NCI-H2227 treated with DMSO at 0.1 percent for 48 hours (cell line): ENCODE measurements around the gene SNAPC4.

Source experiments
- DNase-seq: peaks from one replicate; lab custom pipeline; 2025; lab: John Stamatoyannopoulos, UW

The SNAPC4 gene, protein sequence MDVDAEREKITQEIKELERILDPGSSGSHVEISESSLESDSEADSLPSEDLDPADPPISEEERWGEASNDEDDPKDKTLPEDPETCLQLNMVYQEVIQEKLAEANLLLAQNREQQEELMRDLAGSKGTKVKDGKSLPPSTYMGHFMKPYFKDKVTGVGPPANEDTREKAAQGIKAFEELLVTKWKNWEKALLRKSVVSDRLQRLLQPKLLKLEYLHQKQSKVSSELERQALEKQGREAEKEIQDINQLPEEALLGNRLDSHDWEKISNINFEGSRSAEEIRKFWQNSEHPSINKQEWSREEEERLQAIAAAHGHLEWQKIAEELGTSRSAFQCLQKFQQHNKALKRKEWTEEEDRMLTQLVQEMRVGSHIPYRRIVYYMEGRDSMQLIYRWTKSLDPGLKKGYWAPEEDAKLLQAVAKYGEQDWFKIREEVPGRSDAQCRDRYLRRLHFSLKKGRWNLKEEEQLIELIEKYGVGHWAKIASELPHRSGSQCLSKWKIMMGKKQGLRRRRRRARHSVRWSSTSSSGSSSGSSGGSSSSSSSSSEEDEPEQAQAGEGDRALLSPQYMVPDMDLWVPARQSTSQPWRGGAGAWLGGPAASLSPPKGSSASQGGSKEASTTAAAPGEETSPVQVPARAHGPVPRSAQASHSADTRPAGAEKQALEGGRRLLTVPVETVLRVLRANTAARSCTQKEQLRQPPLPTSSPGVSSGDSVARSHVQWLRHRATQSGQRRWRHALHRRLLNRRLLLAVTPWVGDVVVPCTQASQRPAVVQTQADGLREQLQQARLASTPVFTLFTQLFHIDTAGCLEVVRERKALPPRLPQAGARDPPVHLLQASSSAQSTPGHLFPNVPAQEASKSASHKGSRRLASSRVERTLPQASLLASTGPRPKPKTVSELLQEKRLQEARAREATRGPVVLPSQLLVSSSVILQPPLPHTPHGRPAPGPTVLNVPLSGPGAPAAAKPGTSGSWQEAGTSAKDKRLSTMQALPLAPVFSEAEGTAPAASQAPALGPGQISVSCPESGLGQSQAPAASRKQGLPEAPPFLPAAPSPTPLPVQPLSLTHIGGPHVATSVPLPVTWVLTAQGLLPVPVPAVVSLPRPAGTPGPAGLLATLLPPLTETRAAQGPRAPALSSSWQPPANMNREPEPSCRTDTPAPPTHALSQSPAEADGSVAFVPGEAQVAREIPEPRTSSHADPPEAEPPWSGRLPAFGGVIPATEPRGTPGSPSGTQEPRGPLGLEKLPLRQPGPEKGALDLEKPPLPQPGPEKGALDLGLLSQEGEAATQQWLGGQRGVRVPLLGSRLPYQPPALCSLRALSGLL (N-terminal part only)

DNA sequence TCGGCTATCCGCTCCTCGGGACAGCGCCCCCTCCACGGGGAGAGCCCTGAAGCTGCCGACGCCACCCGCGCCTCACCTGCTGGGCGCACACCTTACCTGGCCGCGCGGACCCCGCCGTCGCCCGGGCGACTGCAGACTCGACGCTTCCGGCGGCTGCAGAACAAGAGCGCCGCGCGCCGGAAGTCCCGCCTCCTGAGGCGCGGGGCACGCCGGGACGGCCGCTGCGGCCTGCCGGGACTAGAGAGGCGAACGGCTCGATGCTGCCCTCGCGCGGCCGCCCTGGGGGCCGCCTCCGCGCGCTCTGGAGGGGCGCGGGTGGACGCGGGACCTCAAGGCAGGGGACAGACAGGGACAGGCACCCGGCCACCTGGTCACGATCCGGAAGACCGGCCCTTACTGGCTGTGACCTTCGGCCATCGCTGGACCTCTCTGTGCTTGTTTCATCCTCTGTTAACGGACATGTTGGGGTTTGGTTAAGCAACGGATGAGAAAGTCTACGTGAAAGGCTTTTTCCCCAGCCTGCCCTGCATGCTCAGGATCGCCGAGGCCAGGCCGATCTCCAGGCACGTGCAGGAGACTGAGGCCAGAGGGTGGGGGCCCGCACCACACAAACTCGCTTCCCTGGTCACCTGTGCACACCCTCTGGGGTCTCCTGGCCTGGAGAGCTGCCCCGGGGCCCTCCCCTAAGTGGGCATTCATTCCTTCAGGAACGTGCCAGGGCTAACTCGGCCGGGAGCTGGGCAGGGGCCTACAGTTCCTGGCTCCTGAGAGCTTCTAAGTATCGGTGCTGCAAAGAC, at the start of gene SNAPC4:
Gene SNAPC4 (minus strand): TSS at position 133 of the 797 bp plus-strand sequence. CDS start 1,742 bp downstream, outside the sequence.
- peak; percentile 78 for DNase-seq

DNA sequence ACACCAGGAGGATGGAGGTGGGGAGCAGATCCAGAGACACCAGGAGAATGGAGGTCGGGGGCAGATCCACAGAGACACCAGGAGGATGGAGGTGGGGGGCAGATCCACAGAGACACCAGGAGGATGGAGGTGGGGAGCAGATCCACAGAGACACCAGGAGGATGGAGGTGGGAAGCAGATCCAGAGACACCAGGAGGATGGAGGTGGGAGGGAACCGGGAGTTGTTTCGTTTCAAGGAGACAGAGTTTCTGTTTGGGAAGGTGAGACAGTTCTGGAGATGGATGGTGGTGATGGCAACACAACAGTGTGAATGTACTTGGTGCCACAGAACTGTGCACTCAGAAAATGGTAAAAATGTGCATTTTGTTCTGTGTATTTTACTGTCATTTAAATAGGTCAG, 48.7 kb upstream of the SNAPC4 start:
- no peak for DNase-seq

DNA sequence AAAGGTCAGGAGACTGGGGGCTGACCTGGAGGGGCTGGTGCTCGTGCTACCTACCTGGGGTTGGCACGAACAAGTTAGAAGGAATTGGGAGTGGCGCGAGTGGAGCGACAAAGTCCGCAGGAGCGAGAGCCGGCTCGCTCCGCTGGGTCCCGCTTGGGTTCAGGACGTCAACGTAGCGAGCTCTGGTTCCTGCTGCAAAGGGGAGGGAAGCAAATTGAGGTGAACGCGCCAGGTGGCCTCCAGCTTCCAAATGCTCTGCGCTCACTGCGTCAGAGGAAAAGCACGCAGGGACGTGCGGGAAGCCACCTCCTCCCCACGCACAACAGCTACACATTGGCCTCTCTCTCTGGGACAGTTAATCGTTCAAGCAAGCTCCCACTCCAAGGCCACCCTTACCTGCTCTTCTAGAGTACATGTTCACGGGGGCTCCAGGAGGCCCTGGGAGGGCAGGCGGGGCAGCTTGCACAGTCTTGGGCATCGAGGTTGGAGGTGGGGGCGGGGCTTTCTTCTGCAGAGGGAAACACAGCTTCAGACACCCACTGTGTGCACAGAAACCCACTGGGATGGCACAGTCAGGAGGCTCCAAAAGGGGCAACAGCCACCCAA, 47.3 kb upstream of the SNAPC4 start:
- no peak for DNase-seq

DNA sequence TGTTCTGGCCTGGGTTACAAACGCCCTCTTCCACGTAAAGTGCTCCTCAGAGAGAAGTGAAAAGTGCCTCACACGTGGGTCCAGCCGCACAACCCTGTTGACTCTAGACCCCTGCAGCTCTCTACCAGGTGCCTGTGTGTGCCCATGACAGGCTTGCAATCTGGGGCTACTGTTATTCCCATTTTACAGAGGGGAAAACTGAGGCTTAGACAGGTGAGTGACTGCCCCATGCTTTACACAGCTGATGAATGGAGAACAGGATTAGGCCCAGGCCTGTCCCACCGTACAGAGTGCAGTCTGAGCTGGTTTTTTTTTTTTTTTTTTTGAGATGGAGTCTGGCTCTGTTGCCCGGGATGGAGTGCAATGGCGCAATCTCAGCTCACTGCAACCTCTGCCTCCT, 45.8 kb upstream of the SNAPC4 start:
- DNase-seq, result no peak

DNA sequence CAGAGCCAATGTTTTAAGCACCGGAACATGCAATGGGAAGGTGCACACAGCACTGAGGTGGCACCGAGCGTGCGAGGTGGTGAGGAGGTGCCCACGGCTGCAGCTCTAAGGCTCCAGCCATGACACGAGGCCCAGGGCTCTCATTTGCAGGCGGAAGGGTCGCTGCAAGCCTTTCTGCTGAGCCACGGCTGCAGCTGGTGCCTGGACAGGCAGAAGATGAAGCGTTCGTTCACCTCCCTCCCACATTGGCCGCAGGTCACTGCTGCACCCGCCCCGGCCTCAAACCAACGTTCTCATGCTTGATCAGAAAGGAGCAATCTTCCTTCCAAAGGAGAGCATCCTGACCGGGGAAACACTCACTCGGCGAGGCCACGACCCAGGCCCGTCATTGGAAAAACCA, 44.1 kb upstream of the SNAPC4 start:
- DNase-seq, result no peak

DNA sequence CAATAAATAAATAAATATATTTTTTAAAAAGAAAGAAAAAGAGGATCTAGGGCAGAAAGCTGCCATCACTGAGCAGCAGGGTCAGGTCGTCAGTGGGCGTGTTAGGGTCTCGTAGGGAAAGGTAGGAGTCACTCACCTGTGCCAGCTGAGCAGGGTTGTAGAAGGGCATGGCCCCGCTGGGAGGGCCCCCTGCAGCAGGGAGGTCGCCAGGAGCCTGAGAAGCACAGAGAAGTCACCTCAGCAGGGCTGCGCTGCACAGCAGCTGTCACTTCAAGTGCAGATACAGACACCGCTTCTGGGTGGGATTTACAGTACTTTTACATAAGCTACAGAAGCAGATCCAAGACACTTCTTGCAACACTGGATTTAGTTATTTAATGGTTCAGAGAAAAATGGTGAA, 43.7 kb upstream of the SNAPC4 start:
- no peak for DNase-seq

DNA sequence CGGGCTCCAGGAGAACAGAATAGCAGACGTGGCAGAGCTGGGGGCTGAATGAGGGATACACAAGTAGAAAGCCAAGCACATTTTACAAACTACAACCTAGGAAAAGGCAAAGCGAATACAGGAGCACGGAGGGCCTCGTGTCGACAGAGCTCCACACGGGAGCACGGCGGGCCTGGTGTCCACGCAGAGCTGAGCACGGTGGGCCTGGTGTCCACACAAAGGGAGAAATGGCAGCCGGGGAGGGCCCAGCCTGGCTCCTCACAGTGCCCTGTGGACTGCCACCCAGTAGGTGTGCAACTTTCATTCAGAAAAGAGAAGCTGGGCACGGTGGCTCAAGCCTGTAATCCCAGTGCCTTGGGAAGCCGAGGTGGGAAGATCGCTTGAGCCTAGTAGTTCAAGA, 43.1 kb upstream of the SNAPC4 start:
- no peak for DNase-seq

DNA sequence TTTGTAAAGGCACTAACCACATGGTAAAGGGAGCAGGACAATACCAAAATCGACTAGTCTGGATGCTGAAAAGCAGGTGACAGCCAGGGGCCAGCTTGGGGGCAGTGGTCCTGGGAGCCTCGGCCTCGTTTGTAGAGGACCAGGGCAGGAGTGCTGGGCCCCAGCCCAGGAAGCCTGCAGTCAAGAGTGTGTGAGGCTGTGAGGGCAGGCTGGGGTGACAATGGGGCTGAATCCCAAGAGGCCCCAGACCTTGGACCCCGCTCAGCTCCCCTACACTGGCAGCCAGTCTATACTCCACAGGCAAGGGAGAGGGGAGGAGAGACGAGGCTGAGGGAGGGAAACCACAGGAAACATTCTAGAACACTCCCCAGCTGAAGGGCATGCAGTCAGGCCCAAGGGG, 42.3 kb upstream of the SNAPC4 start:
- no peak for DNase-seq

DNA sequence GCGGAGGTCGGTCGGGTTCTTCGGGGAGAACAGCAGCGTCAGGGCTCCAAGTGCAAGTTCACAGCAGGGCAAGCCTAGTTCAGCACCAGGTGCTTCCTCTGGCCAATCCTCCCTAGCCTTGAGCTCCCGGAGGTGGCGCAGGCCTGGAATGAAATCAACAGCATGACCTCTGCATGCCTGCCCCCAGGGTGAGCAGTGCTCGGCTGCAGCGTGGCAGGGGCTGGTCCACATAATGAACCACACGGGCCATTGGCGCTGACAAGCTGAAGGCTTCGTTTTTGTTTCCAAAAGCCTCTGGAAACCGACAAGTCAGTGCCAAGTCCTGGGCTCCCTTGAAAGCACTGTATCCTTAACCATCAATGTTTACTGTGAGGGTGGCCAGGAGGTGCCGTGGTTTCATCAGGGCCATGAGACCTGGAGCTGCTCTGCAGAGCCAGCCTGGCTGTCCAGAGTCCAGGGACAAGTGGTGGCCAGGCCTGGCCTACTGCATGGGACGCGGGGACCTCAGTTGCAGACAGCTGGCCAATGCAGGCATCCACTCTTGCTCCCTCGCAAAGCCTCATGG, 41.8 kb upstream of the SNAPC4 start:
- DNase-seq, result no peak

DNA sequence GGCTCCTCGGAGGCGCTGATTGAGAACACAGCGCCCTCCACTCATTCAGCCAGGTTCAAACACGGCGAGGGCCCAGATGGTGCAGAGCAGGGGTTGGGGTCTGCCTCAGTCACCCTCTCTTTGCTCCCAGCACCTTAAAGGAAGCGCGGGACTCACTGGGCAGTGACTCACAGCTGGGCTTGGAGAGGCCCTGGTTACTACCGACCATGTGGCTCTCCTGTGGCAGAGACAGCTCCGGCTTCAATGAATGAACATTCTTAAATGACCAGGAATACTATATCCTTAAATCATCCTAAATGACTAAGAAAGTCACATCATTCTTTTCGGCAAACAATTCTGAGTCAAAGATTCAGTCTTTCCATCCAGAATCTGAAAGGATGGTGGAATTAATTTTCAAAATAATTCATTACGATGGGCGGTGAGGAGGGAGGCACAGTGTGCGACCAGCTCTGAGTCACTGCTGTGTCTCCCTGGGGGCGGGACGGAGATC, 41.3 kb upstream of the SNAPC4 start:
- no peak for DNase-seq

DNA sequence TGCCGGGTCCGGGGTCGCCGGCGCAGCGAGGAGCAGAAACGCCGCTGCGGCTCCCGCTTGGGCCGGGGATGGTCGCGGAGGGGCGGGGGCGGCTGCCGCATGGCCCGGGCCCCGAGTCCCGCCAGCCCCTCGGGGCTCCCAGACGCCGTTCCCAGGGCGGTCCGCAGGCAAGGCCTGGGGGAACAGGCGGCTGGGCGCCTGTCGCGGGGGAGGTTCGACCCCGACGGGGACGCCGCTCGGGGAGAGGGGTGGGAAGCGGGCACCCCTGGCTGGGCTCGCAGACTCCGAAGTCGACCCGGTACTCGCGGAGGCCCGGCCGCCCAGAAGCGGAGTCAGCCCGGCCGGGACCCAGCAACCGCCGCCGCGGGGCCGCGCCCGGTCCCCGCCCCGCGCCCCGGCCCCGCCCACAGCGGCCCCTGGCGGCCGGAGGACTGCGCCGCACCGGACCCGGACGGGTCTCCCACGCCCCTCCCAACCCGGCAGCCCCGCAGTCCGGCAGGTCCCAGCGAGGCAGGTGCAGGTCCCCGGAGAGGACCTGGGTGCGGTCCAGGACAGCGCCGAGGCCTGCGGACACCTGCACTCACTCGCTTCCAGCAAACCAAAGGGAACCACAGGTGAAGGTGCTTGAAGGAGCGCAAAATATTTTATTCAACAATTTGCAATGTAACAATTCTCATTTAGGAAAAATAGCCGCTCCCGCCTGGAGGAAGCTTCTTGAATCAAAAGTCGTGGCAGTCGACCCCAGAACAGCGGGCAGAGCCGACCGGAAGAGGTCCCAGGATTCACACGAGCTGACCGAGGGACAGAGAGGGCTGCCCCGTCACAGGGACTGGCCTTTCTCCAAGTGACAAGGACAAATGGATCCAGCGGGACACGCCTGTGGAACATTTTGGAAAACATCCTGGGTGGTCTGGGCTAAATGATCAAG, 39.8 kb upstream of the SNAPC4 start, which contains the start of gene INPP5E:
Gene INPP5E (minus strand): TSS at position 365 of the 928 bp plus-strand sequence. CDS start 426 bp downstream, outside the sequence.
- peak; percentile 12 for DNase-seq

DNA sequence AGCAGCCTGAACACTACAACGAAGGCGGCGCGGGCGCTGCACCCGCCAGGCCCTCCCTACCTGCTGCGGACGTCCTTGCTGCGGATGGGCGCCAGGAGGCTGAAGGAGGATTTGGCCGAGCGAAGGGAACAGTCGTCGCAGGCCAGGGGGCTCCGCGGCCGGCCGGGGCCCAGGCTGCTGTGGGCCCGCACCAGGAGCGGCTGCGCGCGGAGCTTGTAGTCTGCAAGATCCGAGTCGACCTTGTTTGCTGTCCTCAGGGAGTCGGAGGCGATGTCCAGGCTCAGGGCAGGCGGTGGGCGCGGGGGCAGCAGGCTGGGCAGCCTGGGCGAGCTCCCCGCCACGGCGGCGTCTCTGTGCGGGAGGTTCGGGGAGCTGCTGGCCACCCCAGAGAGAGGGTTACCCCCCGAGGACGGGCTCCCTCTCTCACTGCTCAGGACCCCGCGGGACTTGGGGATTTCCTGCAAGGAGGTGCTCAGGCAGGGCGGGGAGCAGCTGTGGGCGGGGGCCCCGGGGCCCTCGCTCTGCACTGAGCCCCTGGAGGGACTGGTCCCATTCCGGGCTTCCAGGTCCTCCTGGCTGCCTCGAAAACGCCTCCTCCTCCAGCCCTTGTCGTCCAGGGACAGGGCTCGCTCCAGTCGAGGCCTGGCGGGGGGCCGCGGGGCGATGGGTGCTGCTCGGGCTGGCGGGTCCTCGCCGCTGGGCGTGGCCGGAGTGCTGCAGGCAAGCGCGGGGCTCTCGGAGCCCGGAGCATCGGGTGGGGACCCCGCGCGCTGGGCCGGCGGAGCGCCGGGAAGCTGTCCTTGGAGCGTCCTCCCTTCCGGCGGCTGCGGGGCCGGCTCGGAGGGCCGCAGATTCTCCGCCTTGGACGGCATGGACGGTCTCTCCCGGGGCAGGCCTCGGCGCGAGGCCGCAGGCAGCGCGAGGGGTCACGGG, 38.8 kb upstream of the SNAPC4 start:
- no peak for DNase-seq

DNA sequence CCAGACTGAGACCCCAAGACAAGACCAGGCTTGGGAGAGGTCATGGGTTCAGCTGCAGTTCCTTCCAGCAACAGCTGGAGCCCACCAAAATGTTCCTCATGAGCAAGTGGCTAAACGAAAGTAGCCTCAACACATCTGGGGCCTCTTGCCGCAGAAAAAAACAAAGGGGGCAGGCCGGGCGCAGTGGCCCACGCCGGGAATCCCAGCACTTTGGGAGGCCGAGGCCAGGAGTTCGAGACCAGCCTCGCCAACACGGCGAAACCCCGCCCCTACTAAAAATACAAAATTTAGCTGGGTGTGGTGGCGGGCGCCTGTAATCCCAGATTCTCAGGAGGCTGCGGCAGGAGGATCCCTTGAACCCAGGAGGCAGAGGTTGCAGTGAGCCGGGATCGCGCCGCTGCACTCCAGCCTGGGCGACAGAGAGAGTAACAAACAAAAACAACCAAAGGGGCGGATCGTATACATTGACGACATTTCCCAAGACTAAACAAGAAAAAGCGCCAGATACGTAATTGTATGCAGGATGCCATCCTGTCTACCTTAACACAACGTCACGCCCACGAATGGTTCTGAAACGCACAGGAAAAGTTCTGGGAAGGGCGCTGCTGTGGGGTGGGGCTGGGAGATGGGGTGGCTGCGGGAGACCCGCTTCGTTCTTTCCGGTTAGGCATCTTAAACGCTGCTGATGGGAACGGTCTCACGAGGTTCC, 38.0 kb upstream of the SNAPC4 start:
- DNase-seq, result peak; percentile 7

DNA sequence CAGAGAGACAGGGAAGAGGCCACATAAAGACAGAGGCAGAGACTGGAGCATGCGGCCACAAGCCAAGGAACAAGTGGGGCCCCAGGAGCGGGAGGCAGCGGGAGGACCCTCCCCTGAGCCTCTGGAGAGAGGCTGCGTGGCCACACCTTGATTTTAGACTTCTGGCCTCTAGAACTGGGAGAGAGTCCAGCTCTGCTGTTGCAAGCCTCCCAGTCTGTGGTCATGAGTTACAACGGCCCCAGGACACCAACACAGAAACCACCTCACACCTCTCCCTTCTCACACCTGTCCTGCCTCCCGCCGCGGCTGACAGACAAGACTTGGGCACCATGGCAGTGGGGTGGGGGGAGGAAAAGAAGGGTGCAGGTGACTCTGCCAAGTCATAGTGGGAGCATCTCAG, 37.5 kb upstream of the SNAPC4 start:
- no peak for DNase-seq

DNA sequence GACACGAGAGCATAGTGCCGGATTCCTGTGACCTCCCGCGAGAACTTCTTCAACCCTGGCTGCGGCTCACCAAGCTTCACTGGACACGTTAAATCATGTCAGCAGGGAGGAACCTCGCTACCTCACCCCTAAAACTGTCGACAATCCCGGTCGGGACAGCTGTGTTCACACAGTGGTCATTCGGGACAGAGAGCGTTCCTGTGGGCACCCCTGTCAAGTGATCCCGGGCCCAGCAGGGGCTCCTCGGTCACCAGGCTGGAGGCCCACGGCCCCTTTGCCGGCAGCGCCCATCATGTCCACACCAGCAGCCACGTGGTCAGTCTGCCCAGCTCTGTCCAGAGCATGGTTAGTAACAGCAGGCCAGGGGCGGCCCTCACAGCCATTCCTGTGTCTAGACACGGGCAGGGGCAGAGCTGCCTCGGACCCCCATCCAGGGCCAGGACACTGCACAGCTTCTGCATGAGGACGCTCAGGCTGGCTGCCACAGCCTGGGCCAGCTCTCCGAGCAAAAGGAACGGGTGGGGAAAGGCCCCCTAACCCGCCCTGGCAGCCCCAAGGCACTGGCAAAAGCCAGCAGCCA, 36.2 kb upstream of the SNAPC4 start:
- no peak for DNase-seq

DNA sequence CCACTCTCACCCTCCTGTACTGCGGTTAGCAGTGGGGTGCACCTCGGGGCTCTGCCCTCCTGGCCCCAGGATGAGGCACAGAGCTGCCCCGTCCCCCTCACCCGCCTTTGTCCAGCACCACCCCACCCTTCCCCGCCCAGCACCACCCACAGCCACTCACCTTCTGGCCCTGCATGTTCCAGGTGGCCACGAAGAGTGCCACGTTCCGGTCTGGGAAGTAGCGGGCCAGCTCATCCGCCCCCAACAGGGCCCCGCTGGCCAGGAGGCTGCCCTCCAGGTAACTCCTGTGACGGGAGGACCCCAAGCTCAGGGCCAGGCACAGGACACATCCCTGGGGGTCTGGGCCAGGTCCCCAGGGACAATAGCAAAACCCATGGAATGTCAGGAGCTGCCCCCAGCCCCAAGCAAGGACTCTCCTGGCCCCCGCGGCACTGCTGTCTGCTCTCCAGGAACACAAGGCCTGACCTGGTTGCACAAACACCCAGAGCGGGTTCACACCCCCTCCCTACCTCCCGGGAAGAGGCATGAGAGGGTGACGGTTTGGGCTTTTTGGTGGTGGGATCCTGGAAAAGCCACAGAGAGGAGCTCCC, 34.7 kb upstream of the SNAPC4 start:
- no peak for DNase-seq
